ENCODE measurements around the gene GCH1.
"Not testable (repeated sequence)": the region's sequence is repeated elsewhere in the genome, so short reads cannot be mapped to it uniquely, and the experiment has no call there.

Gene GCH1

DNA sequence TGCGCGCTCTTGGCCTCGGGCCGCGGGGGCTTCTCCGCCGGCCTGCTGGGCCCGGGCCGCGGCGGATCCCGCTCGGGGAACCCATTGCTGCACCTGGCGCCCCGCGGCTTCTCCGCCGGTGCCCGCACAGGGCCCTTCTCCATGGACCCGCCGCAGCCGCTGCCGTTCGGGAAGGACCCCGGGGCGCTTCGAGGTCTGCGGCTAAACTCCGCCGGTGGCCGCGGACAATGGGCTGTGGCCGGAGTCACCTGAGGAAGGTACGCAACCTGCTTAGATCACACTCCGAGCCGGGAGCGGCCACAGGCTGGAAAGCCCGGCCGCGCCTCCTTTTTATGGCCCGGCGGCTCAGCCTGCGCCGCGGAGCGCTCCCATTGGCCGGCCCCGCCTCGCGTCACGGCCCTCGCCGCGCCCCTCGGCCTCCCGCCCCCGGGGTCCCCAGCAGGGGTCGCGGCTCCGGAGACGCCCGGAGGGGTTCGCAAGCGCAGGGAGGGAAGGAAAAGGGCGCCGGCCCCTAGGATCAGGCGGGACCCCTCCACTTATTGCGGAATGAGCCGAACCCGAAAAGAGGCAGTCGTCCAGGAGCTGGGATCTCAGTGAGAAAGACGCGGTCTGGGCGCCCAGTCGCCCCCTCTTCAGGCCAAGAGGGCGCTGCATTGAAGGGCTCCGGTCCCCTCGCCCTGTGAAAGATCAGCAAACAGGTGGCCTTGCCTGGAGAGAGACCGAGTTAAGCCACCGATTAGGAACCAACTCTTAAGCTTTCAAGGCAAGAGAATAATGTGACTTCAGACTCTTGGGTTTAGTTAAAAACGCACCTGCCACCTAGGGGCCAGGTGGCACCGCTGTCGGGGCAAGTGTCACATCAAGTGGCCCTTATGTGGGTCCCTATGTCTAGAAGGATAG lies at the start of gene GCH1:
Gene GCH1 (minus strand): TSS at position 306 of the 900 bp plus-strand sequence. CDS start 163 bp downstream, at position 143.
- DNase-seq = peak; percentile 24

DNA sequence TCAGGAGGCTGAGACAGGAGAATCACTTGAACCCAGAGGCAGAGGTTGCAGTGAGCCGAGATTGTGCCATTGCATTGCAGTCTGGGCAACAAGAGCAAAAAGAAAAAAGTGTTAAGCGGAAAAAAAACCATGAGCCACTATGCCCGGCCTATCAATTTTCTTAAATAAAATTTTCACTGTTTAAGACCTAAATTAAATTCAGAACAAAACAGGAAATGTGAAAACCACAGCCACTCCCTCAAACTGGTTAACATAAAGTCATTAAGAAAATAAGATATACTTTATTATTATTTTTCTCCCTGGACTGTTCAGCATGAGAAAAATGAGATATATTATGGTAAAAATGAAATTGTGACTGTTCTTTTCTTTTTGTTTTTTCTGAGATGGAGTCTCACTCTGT lies 44.6 kb upstream of the GCH1 start:
- DNase-seq = no peak

- DNase-seq = no peak
Observed at GRCh38 chr14:54946500-54946899, 43.9 kb upstream of the GCH1 start.

DNA sequence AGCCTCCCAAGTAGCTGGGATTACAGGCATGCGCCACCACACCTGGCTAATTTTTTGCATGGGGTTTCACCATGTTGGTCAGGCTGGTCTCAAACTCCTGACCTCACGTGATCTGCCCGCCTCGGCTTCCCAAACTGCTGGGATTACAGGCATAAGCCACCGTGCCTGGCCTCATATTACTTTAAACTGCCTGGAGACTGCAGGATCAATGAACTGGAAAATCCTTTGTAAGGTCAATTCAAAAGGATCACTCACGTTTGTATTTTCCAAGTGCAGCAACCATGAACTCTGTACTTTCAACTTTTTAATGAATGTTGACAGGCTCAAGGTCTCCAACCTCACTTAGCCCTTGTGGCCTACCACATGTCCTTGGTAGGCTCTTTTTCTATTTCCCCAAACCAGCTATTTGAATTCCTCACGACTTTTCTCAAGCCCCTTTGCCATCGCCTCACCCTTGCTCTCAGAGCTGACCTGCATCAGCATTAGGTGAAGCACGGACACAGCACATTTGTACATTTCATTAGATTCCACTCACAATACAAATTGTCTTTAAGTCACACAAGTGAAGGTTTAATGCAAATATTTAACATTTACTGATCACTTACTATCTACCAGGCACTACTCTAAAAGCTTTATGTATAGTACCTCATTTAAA lies 42.2 kb upstream of the GCH1 start:
- no peak for DNase-seq

- DNase-seq = no peak
Observed at GRCh38 chr14:54942913-54943312, 40.3 kb upstream of the GCH1 start.

DNA sequence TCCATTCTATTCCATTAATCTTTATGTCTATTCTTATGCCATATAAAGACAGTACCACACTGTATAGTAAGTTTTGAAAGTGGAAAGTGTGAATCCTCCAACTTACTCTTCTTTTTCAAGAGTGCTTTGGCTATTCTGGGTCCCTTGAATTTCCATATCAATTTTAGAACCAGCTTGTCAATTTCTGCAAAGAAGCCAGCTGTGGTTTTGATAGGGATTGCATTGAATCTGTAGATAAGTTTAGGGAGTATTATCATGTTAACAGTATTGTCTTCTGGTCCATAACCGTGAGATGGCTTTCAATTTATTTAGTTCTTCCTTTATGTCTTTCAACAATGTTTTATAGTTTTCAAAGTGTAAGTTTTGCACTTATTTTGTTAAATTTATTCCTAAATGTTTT lies 34.2 kb upstream of the GCH1 start:
- DNase-seq = no peak

GRCh38 chr14:54935958-54936357 lies 33.3 kb upstream of the GCH1 start:
- DNase-seq = no peak

DNA sequence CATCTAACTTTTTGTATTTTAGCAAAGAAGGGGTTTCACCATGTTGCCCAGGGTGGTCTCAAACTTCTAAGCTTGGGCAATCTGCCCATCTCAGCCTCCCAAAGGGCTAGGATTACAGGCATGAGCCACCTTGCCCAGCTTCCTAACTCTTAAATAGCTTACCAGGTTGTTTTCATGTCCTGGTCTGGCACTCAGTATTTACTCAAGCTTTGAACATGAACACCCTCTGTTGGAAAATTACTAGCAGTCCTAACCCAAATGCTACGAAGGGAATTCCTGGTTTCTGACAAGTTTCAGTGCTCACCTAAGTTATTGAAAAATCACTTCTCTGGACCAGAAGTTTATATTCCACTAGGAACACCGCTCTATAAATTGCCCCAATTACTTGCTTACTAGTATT lies 32.5 kb upstream of the GCH1 start:
- no peak for DNase-seq

DNA sequence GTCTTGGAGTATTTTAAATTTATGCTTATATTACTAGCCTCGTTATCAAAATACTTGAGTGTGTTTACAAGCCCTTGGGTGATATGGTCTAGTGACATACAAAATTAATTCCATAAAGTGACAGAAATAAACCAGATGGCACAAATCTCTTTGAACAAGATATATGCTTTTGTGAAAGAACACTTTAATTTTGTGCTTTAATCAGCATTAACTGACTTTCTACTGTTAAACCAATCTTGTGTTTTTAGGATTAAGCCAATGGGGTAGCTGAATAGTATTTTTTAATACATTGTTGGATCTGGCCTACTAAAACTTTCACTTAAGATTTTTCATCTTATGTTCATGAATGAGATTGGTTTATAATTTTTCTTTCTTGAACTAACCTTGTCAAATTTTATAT lies 30.4 kb upstream of the GCH1 start:
- no peak for DNase-seq

- DNase-seq = no peak
Observed at GRCh38 chr14:54931598-54932340, 29.1 kb upstream of the GCH1 start.

- DNase-seq = no peak
Observed at GRCh38 chr14:54931101-54931500, 28.5 kb upstream of the GCH1 start.

GRCh38 chr14:54929556-54929955 lies 26.9 kb upstream of the GCH1 start:
- DNase-seq = no peak

GRCh38 chr14:54928216-54928615 lies 25.6 kb upstream of the GCH1 start:
- no peak for DNase-seq

GRCh38 chr14:54927551-54927950 lies 24.9 kb upstream of the GCH1 start:
- DNase-seq = no peak

GRCh38 chr14:54926570-54926969 lies 23.9 kb upstream of the GCH1 start:
- not testable (repeated sequence) for DNase-seq

DNA sequence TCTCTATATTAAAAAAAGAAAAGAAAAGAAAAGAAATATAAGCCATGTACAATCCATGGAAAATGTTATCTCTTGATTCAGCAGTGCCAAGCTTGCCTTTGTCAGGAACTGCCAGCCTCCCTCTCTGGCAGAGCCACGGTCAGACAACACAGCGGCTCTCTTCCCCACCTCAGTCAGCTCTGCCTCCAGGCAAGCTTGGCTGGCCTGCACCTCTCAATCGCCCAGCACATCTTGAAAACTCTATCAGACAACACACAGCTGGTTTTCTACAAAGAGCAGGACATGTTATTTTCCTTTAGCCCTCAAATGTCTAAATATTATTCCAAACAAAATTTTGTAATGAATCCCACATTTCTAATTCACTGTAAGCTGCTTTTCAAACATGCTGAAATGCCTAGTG lies 20.0 kb upstream of the GCH1 start:
- no peak for DNase-seq

- no peak for DNase-seq
Observed at GRCh38 chr14:54920052-54920451, 17.4 kb upstream of the GCH1 start.

DNA sequence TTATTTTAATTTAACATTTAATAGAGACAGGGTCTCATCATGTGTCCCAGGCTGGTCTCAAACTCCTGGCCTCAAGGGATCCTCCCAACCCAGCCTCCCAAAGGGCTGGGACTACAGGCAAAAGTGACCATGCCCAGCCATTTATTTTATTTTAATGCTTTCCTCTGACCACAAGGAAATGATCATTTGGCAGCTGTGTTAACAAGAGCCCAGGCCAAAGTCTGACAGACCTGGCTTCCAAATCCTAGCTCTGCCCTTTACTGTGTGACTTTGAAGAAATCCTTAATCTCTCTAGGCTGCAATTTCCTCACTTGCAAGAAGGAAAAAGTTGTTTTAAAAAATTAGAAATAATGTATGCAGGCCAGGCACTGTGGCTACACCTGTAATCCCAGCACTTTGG lies 16.7 kb upstream of the GCH1 start:
- DNase-seq = no peak

DNA sequence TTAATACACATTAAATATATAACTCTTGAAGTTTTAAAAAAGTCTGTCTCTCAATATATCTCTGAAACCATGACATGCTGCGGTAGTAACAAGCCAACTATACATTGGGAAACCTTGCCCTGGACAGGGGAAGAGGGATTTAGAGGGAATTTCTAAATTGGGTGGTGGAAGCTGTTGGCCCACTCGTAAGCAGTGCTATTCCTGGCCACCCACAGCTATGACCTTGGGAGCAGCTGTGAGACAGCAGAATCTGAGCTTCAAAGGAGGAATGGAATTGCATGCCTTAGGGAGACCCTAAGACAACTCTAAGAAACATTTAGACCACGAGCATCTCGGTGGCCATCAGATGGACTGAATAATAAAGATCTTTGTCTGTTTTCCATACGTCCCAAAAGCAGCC lies 15.8 kb upstream of the GCH1 start:
- DNase-seq = no peak

DNA sequence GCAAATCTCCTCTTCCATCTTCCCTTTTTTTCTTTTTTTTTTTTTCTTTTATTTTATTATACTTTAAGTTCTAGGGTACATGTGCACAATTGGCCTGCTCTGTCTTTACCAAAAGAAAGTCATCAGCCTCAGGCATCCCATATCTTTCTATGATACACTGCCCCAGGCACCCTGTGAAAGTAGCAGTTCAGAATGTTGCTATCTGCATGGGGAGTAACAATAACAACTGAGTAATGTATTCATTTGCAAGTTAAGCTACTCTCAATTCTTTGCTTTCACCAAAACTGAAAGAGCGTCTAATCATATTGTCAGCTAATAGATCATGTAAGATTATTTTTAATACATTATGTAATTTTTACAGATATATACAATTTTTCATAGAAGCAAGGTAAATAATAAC lies 13.5 kb upstream of the GCH1 start:
- DNase-seq = no peak

DNA sequence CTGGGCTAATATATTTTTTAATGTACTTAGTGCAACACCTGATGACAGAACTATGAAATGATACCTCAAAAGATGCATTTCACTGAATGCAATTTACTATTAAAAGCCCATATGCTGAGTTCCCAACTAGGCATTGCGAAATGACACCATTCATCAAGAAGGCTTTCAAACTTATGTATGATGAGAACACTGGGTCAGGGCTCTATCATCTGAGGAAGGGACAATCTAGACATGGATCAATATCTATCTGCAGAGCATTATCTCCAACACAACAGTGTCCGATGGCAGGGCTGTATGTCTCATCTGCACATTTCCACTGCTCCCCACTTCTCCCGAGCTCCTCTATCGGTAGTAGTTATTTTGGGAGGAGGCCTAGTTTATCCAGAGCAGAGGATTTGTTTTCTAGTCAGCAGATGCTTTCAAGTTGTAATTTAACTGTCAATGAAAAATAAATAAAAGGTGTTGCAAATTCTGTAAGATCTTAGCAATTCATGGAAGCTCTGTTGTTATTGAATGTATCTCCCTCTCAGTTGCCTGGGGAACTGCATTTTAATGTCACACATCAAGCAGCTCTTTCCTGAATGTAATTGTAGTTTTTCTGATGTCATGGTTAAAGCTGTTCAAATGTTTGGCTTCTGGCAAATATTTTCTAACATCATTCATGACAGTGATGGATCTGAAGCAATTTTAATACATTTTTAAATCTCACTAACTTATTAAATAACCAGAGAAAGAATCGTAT lies 7.4 kb upstream of the GCH1 start:
- DNase-seq = no peak

DNA sequence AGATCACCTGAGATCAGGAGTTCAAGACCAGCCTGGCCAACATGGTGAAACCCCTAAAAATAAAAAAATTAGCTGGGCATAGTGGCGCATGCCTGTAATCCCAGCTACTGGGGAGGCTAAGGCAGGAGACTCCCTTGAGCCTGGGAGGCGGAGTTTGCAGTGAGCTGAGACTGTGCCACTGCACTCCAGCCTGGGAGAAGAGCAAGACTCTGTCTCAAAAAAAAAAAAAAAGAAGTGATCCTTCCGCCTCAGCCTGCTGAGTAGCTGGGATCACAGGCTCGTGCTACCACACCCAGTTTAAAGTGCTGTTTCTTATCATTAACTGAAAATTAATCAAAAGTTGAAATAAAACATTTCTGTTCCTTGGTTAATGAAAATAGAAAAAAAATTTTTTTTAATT lies 6.3 kb upstream of the GCH1 start:
- DNase-seq = not testable (repeated sequence)

DNA sequence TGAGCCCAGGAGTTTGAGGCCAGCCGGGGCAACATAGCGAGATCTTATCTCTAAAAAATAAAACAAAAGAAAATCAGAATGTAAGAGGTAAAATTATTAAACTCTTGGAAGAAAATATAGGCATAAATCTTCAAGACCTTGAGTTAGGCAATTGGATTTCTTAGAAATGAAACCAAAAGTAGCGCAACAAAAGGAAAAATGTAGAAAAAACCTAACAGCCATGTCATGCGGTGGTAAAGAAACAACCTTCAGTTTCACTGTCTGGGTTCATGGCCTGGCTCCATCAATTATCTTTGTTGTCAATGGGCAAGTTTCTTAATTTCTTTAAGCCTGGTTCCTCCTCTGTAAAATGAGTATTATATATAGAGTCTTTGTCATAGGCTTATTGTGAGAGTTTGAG lies 5.6 kb upstream of the GCH1 start:
- no peak for DNase-seq

Measured in GF-D8 (cell line).